ENCODE results near the gene SMARCC1.

SMARCC1 gene

DNA sequence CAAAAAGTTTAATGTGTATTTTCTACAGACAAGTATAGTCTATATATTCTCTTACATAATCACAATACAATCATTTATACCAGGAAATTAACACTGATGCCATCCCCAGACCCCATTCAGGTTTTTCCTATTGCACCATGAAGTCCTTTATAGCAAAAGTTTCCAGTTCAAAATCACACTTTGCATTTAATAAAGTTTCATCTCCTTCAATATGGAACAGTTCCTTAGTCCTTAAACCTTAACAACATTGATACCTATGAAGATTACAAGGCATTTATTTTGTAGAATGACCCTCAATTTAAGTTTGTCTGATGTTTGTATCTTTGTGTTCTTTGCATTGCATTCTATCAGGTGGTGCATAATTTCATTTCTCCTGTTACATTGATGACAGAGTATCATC is 2.0 kb upstream of the SMARCC1 start:
- TF ChIP-seq CTCF (IDR thresholded peaks at IDR 0.05; ENCODE audit: extremely low read depth, missing control alignments), result no peak
- no peak for DNase-seq (ENCODE audit: low spot score)

DNA sequence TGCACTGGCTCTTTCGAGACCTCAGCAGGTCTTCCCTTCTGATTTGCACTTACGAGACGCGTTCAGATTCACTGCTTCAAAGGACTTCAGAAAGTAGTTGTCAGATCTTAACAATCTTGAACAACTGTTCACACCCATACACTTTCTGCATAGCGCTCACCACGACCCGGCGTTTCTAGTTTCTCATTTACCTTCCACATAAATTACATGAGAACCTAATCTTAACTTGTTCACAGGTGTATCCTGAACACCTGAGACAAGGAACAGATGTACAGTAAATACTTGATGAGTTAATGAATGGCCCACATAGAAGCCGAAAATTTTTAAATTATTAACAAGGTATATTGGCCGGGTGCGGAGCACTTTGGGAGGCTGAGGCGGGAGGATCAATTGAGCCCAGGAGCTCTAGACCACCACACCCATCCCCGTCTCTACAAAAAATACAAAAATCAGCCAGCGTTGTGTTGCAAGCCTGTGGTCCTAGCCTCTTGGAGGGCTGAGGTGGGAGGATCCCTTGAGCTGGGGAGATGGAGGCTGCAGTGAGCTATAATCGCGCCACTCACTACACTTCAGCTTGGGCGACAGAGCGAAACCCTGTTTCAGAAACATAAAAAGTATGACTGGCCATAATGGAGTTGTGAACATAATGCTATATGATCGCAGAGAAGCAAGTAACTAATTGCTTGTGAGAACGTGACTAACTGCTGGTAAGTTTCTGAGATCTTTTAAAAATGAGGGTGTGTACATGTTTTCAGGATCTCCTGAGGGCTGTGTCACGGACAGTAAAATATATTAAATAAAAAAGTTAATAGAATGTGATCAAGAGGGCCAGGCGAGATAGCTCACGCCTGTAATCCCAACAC is 984 bp upstream of the SMARCC1 start:
- TF ChIP-seq CTCF (IDR thresholded peaks at IDR 0.05; ENCODE audit: extremely low read depth, missing control alignments), result no peak
- DNase-seq (ENCODE audit: low spot score), result no peak

GRCh38 chr3:47780741-47781684 is 680 bp downstream of the SMARCC1 start:
- peak; percentile 75 for DNase-seq (ENCODE audit: low spot score)
- TF ChIP-seq CTCF (IDR thresholded peaks at IDR 0.05; ENCODE audit: extremely low read depth, missing control alignments), result no peak

DNA sequence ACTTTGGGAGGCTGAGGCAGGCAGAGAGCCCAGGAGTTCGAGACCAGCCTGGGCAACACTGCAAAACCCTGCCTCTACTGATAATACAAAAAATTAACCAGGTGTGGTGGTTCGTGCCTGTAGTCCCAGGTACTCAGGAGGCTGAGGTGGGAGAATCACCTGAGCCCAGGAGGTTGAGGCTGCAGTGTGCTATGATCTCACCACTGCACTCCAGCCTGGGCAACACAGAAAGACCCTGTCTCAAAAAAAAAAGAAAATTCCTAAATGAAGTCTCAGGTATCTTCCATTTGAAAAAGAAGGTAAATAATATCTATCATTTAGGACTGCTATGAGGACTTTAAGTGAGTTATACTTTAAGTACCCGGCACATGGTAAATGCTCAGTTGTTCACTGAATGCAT is 2.9 kb downstream of the SMARCC1 start:
- DNase-seq (ENCODE audit: low spot score), result no peak
- TF ChIP-seq CTCF (IDR thresholded peaks at IDR 0.05; ENCODE audit: extremely low read depth, missing control alignments), result no peak

- TF ChIP-seq CTCF (IDR thresholded peaks at IDR 0.05; ENCODE audit: extremely low read depth, missing control alignments), result no peak
- DNase-seq (ENCODE audit: low spot score), result no peak
Measured at GRCh38 chr3:47772788-47773187, 8.9 kb downstream of the SMARCC1 start.

GRCh38 chr3:47772047-47772446 is 9.6 kb downstream of the SMARCC1 start:
- no peak for TF ChIP-seq CTCF (IDR thresholded peaks at IDR 0.05; ENCODE audit: extremely low read depth, missing control alignments)

GRCh38 chr3:47766186-47766585 is 15.5 kb downstream of the SMARCC1 start:
- no peak for DNase-seq (ENCODE audit: low spot score)
- TF ChIP-seq CTCF (IDR thresholded peaks at IDR 0.05; ENCODE audit: extremely low read depth, missing control alignments), result no peak

More at GRCh38 chr3:47772047-47772446, 9.6 kb downstream of the SMARCC1 start:
- DNase-seq (ENCODE audit: low spot score), result no peak

Data from GM20000 (cell line).